GM18511 (cell line): Measurements from ENCODE around the gene CYB561D2.

Experiments used
- ATAC-seq: cut with Tn5 transposase; IDR thresholded peaks from one replicate; pipeline ENCODE4 v1.9.1; 2021; ENCODE audit warnings: mild to moderate bottlenecking, moderate library complexity; ENCODE audit not compliant: unreplicated experiment

CYB561D2 gene

GRCh38 chr3:50340448-50341329, 10.0 kb upstream of the CYB561D2 start, which contains the start of gene RASSF1:
Gene RASSF1, minus strand, starts transcription at chr3:50340836. Its CDS starts 31 bp downstream, at chr3:50340805.
- no peak for ATAC-seq

GRCh38 chr3:50341537-50341936, 9.1 kb upstream of the CYB561D2 start:
- no peak for ATAC-seq

DNA sequence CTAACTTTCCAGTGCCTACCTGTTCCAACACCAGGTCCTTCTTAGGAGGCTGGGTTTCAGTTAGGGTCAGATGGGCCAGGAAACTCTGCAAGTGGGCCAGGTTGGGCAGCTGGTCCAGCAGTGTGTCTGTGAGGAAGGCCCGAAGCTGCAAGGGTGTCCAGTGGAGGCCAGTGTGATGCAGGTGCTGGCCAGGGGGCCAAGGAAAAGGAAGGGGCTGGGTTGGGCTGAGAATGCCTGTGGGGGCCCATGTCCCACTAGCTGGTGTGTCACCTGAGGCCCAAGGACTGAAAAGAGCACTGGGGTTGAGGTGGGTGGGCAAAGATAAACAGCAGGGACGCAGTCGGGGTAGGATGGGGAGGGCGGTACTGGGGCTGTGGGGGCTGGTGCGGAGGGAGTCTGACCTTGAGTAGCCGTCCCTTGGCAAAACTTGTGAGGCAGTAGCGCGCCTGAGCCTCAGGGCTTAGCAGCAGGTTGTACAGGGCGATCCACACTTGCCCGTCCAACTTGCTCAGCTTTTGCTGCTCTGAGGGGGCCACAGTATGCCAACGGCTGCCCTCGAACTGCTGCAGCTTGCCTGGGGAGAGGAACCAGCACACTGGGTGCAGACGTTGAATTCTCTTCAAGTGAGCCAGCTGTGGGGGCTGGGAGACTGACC, 8.5 kb upstream of the CYB561D2 start:
- ATAC-seq, result no peak

DNA sequence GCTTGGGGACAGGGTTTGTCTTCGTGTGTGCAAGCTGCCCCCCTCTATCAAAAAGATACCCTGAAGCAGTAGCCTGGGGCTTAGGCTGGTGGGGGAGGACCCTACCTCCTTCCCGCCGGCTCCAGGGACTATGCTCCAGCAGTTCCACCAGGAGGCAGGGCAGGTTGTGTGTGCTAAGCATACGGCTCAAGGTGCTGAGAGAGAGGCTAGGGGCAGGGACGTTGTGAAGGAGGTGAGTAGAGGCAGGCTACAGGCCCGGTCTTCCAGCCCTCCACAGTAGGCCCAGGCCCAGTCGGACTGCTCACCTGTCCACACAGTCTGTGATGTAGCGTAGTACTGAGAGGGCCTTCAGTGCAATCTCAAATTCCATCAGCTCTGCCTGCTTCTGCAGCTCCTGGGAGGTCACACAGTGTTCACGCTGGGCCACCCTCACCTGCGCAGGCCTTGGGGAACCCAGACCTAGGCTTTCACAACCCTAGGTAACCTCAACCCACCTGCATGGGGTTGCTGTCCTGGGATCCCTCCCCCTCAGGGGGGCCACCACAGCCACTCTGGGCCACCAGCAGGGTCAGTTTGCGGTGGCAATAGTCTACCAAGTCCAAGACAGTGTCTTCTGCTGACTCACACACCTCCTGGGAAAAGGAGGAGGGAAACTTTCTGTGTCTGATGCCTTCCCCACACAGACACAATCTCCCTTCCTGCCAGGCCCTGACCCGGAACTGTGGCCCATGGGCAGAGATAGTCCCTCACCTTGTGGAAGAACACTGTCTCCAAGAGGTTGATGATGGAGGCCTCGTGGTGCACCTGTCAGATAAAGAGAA, 7.6 kb upstream of the CYB561D2 start:
- no peak for ATAC-seq

DNA sequence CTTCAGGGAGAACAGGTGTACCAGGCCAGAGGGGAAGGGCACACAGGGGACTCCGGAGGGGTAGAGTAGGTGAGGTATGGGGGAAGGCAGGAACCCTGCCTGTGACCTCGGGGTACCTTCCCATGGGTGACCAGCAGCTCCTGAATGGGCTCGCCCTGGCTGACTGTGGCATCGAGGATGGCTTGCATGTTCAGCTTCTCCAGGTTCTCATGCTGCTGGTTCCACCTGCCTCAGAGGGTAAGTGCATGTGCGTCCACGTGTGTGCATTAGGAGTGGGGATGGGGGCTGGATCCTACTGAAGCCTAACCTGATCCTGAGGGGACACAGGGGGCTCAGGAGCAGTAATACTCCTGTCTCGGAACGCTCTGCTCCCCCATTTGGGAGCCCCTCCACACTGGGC, 5.7 kb upstream of the CYB561D2 start:
- ATAC-seq, result no peak

DNA sequence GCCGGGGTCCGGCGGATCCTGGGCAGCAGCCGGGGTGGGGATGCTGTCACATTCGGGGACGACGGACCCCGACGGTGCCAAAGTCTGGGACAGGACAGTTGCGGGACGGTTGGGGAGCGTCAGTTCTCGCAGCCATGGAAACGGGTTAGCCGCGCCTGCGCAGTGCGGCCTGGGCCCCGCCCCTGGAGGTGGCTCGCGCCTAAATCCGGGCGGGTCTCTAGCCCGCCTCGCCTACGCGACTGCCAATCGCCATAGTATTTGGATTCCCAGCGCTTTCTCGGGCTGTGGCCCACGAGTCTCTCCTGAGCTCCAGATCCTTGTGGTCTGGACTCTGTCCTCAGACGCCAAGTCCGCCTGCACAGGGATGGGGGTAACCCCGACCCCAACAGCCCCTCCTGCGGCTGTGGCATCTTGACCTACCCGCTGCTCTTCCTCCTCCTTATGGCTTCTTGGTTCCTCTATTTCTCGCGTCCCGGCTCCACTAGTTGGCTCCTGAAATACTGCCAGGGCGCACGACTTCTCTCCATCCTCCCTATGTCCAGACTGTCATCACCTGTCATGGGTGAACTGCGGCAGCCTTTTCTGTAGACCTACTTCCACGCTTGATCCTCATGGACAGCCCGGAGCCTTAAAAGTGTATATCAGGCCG, 5.0 kb upstream of the CYB561D2 start, which contains the start of gene ZMYND10:
Gene ZMYND10 (minus strand): TSS at position 147 of the 649 bp plus-strand sequence. CDS start 153 bp downstream, outside the sequence.
- no peak for ATAC-seq

DNA sequence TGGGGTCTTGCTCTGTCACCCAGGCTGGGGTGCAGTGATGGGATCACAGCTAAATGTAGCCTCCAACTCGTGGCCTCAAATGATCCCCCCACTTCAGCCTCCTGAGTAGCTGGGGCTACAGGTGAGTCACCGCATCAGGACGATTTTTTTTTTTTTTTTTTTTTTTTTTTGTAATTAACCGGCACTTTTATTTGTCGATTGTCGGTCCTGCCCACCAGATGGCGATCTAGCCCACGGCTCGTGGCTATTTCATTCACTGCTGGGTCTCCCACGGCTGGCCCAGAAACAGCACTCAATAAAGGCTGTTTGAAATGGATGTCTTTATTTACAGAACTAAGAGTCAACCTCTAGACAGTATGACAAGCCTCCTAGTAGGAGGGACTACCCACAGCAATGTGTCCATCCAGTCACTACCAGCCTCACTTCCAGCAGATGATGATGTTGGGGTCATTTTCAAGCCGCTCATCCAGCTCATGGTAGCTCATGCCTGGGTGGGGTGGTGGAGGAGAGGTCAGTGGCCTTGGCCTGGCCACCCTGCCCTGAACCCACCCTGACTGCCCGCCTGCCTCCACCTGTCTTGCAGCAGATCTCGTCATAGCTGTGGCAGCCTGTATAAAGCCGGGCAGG, 3.4 kb upstream of the CYB561D2 start:
- no peak for ATAC-seq

DNA sequence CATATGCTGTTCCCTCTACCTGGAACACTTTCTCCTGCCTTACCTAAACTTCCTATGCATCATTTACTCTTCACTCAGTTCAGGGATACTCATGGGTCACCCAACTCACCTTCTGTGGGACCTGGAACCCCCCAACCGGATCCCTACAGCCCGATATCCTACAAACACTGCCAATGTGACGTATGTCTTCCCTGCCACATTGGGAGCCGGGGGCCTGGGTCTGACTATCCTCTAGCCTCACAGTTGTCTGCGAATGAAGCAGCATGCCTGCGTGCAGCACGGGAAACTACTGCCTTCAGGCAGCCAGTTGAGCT, 492 bp upstream of the CYB561D2 start:
- ATAC-seq, result no peak

DNA sequence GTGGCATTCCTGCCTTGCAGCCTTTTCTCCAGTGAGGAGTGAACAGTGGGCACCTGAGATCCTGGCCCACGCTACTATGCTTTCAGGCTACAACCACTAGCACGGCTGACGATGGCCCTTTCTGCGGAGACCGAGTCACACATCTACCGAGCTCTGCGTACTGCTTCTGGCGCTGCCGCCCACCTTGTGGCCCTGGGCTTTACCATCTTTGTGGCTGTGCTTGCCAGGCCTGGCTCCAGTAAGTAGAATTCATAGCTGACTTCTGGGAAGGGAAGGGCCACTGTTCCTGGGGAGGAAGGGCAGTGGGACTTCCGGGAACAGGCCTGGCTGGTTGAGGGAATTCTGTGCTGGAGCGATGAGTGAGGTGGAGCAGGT, 648 bp downstream of the CYB561D2 start:
- no peak for ATAC-seq

DNA sequence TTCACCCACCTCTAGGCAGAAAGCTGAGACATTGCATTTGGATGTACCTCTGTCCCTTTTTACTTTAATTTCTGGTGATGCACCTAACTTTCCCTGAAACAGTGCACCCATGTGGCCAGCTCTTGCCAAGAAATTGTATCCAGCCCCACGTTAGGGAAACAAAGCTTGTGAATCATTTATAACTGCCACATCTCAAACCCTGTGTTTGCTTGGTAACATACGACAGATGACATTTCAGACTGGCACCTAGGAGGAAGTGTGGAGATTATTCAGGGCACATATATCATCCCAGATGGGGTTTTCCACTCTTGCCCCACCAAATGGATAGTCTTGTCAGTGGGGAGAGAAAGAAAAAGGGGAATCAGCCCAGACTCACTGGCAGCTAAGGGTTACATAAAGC, 2.1 kb downstream of the CYB561D2 start:
- ATAC-seq, result no peak

DNA sequence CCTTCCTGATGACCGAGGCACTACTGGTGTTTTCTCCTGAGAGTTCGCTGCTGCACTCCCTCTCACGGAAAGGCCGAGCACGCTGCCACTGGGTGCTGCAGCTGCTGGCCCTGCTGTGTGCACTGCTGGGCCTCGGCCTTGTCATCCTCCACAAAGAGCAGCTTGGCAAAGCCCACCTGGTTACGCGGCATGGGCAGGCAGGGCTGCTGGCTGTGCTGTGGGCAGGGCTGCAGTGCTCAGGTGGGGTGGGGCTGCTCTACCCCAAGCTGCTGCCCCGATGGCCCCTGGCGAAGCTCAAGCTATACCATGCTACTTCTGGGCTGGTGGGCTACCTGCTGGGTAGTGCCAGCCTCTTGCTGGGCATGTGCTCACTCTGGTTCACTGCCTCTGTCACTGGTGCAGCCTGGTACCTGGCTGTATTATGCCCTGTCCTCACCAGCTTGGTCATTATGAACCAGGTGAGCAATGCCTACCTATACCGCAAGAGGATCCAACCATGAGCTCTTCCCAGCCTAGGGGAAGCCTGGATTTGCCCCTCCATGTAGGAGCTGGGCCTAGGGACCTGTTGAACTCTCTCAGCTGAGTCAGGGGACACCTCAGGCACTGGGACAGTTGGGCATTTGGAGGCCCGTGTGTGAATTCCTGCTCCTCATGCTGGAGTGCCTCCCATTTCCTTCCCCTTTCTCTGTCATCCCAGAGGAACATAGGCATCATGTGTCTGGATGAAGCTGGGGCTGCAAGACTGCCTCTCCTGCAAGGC, 2.8 kb downstream of the CYB561D2 start:
- ATAC-seq, result no peak

DNA sequence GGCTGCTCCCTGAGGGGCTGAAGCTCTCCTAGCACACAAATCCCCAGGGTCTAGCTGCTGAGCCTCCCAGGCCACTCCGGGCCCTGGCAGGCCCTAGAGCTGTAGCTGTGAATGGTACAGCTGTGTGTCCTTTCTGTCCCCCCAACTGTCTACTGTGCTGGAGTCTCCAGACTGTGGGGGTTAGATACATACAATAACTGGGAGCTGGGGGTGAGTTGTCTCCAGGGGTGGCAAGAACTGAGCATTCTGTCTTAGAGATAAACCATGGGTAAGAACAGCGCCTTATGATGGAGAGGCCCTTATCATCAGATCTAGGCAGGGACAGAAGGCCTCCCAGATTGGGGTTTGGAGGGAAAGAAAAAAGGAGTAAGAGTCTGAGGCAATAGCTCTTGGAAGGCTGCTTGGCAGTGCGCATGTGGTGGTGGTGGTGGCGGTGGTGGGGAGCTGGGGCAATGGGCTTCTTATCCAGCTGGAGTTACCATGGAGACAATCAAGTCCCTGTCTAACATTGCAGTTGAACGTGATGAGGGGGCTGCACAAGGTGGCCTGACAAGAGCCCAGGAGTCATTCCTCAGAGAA, 3.6 kb downstream of the CYB561D2 start:
- ATAC-seq, result no peak

- ATAC-seq, result no peak
These were observed 4.2 kb downstream of the CYB561D2 start for GRCh38 chr3:50354850-50355249.

GRCh38 chr3:50355829-50356552, 5.3 kb downstream of the CYB561D2 start:
- ATAC-seq, result no peak

DNA sequence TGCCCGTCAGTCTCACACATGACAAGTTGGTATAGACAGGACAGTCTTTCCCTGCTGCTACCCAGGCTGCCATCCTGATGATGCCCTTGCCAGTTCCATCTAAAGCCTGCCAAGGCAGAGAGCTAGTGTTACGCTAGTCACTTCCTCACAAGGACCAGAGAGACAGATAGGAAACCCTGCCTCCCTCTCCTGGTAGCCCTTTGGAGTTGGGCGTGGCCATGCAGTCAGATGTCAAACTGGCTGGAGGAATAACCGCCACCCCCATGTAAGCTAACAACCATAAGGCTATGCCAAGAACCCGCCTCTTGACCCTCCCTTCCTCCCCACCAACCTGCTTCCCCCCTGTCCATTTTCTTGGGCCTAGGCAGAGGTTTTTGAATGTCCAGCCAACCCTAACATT, 5.9 kb downstream of the CYB561D2 start:
- ATAC-seq, result no peak

DNA sequence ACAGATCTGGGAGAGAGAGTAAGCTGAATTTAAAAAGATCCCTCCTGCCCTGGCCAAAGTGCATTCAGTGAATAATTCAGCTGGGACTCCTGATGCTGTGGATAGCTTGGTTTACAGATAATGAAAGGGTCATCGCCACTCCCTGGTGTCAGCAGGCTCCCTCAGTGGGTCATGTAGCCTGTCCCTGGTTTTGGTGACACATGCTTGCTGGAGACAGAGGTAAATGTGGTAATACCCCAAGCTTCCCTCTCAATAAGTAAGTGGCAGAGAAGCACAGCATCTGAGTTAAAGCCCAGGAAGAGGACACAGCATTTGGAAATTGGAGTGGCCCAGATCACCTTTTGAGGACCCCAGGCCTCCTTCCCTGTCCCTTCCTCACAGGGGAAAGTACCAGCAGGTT, 6.8 kb downstream of the CYB561D2 start:
- no peak for ATAC-seq

GRCh38 chr3:50358355-50358910, 7.8 kb downstream of the CYB561D2 start:
- ATAC-seq, result no peak
